Common myeloid progenitor, CD34-positive (primary cell): ENCODE measurements around the gene SLC2A13.
"Not testable (repeated sequence)": the region's sequence is repeated elsewhere in the genome, so short reads cannot be mapped to it uniquely, and the experiment has no call there.

ENCODE experiments used
- CTCF ChIA-PET: fragments of 350-600 bp; sonication (Branson Sonifier 250); formaldehyde crosslinking; loops from one replicate; lab custom pipeline; 2021; ENCODE audit warnings: antibody characterized with exemption; lab: Charles Lee
- POLR2A ChIA-PET: fragments of 350-600 bp; sonication (Branson Sonifier 250); formaldehyde crosslinking; loops from one replicate; lab custom pipeline; 2021; ENCODE audit warnings: antibody characterized with exemption; lab: Charles Lee
- DNase-seq, 3 donors: peaks; one replicate each; pipeline versions ENCODE4 v3.0.0 to v3.0.0-alpha.2; 2013
- H3K27ac ChIP-seq, 2 experiments: 1 replicate in 1 of 2; 2 replicates in 1 of 2; pipeline ENCODE4 v1.7.0; 2013; ENCODE audit warnings: inconsistent platforms in 2 of 2, low read length in 2 of 2, mild to moderate bottlenecking in 2 of 2, low read depth in 1 of 2, moderate library complexity in 1 of 2; ENCODE audit not compliant: severe bottlenecking in 2 of 2, insufficient read depth in 1 of 2, poor library complexity in 1 of 2
- H3K27me3 ChIP-seq, 5 experiments: replicated peaks in 2 of 5; 1 replicate in 3 of 5; 2 replicates in 2 of 5; pipeline versions ENCODE4 v1.6.1 to v1.7.0; 2013; ENCODE audit warnings: low read length in 4 of 5, mild to moderate bottlenecking in 2 of 5, moderate library complexity in 2 of 5, inconsistent platforms in 1 of 5; ENCODE audit not compliant: insufficient read depth in 5 of 5, control insufficient read depth in 4 of 5
- H3K36me3 ChIP-seq, 4 experiments: 1 replicate in 2 of 4; 2 replicates in 2 of 4; pipeline versions ENCODE4 v1.6.1 to v1.7.0; 2013; ENCODE audit warnings: low read length in 3 of 4, control low read depth in 1 of 4, mild to moderate bottlenecking in 1 of 4; ENCODE audit not compliant: control insufficient read depth in 4 of 4, insufficient read depth in 4 of 4
- H3K4me1 ChIP-seq, 4 experiments: 1 replicate in 3 of 4; 2 replicates in 1 of 4; pipeline versions ENCODE4 v1.6.1 to v1.7.1; 2013; ENCODE audit warnings: low read length in 3 of 4, mild to moderate bottlenecking in 3 of 4, control low read depth in 1 of 4, inconsistent platforms in 1 of 4, moderate library complexity in 1 of 4; ENCODE audit not compliant: control insufficient read depth in 4 of 4, insufficient read depth in 4 of 4; ENCODE audit errors: control extremely low read depth in 1 of 4
- H3K4me3 ChIP-seq, 7 experiments: 1 replicate in 4 of 7; 2 replicates in 3 of 7; pipeline versions ENCODE4 v1.5.1 to v1.7.0; 2013; ENCODE audit warnings: mild to moderate bottlenecking in 7 of 7, low read length in 6 of 7, moderate library complexity in 6 of 7, inconsistent platforms in 2 of 7, low read depth in 2 of 7, control low read depth in 1 of 7; ENCODE audit not compliant: insufficient read depth in 4 of 7, control insufficient read depth in 1 of 7; ENCODE audit errors: extremely low read depth in 1 of 7
- H3K9me3 ChIP-seq, 5 experiments: 1 replicate in 4 of 5; 2 replicates in 1 of 5; pipeline versions ENCODE4 v1.6.1 to v1.7.1; 2013; ENCODE audit warnings: low read length in 4 of 5, mild to moderate bottlenecking in 2 of 5, inconsistent platforms in 1 of 5, low read depth in 1 of 5, moderate library complexity in 1 of 5; ENCODE audit not compliant: control insufficient read depth in 4 of 5, insufficient read depth in 2 of 5; ENCODE audit errors: control extremely low read depth in 1 of 5
- WGBS: methylation state at CpG from one replicate; pipeline ENCODE4 v1.1.5; 2013; ENCODE audit not compliant: insufficient coverage; 5-methylcytosine and 5-hydroxymethylcytosine counted together

SLC2A13 gene

DNA sequence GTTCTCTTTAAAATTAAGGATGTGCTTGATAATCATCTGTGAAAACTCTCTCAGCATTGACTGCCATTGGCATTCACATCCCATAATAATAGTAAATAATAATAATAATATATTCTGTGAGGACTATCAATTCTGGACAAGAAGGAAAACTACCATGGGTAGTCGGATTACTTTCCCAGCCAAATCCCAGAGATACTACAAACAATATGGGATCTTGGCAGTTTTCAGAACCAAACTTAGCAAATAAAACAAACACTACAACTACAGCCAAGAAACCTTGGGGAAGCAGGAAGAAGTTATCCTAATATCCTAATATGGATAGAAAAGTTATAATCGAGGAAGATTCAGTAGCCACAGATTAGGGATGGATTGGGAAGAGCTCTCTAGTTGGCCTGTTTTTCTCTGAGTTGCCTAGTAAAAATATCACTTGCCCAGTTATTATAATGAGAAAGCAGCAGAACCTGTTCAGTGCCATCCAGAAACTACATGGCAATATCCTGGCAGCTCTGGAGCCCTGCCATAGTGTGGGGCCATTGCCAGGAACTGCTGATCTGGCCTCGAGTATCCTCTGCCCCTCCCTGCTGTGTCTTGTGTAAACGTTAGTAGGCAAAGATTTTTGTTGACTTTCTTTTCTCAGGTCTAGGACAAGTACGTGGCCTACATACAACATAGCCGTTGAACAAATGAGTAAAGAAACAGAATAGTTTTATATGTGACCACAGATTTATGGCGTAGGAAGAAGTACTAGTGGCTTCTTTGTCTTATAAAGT is 193.5 kb downstream of the SLC2A13 start:
- Histone ChIP-seq H3K9me3 (no peaks in the 10 kb centered on the region), H3K27ac (no peak overlapping the region), H3K27me3 (no peaks in the 10 kb centered on the region), H3K4me1 (no peaks in the 10 kb centered on the region), H3K36me3 (no peaks in the 10 kb centered on the region), H3K4me3 (no peak overlapping the region)
- ChIA-PET POLR2A (no interaction called here), CTCF (no interaction called here)
- DNase-seq = no peak
- 100% methylated on average over 3 of the region's 7 CpGs for WGBS

DNA sequence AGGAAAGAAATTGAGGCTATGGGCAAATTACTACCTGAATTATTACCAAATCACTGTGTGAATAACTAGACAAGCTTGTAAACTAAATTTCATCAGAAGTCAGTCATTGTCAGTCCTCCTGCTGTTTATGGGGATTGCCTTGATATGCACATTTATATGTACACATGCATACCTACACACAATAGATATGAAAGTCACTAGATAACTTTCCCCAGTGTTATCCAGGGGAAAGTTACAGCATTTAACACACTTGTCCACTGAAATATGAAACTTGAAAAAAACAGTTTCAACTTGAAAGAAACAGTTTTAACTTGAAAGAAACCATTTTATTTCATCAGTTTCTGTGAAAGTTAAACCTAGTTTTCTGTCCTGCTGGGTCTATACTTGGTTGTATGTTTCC is 199.6 kb downstream of the SLC2A13 start:
- Histone ChIP-seq H3K36me3 (no peaks in the 10 kb centered on the region), H3K9me3 (no peaks in the 10 kb centered on the region), H3K27ac (no peak overlapping the region), H3K27me3 (no peaks in the 10 kb centered on the region), H3K4me1 (no peaks in the 10 kb centered on the region), H3K4me3 (no peak overlapping the region)
- DNase-seq = no peak
- ChIA-PET POLR2A (no interaction called here), CTCF (no interaction called here)

DNA sequence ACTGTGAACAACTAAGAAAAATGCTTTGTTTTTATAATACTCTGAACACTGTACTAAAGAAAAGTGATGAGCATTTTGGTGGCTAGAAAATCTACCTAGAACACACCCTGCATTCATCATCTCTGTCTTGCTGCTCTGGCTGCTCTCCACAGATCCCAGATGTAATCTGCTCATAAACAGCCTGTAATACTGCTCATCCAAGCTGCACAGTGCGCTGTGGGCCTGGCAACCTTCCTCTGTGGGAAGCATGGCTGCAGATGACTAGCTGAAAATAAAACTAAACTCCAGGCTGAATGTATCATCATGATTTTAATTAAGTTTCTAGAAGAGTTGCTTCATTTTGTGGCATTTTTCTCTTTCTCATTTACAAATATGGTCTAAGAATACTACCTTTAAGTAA is 200.7 kb downstream of the SLC2A13 start:
- no peak for DNase-seq
- ChIA-PET POLR2A (no interaction called here), CTCF (no interaction called here)
- Histone ChIP-seq H3K27ac (no peak overlapping the region), H3K27me3 (no peaks in the 10 kb centered on the region), H3K9me3 (no peaks in the 10 kb centered on the region), H3K4me3 (no peak overlapping the region), H3K36me3 (no peaks in the 10 kb centered on the region), H3K4me1 (no peaks in the 10 kb centered on the region)
- WGBS = 100% methylated on average over 1 of the region's 1 CpG

DNA sequence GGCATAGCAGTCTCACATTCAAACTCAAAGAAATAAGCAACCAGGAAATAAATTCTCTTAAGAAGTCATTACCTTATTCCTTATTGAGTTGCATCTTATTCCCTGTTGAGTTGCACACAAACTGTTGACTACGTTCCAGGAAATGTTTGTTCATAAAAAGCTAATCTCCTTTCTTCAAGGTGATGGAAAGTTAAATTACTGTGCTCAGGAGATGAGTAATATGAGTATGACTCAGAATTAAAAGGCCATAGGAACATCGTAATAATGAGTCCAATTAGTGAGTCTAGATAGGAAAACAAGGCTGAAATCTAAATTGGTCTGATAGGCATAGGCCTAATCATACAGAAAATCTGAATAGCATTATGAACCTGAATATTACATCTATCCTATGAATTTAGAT is 203.1 kb downstream of the SLC2A13 start:
- POLR2A ChIA-PET = no interaction called here
- Histone ChIP-seq H3K4me1 (no peaks in the 10 kb centered on the region), H3K4me3 (no peak overlapping the region), H3K27me3 (no peaks in the 10 kb centered on the region), H3K36me3 (no peaks in the 10 kb centered on the region), H3K9me3 (no peaks in the 10 kb centered on the region), H3K27ac (no peak overlapping the region)
- no peak for DNase-seq
- 100% methylated on average over 1 of the region's 2 CpGs for WGBS
- CTCF ChIA-PET = no interaction called here

DNA sequence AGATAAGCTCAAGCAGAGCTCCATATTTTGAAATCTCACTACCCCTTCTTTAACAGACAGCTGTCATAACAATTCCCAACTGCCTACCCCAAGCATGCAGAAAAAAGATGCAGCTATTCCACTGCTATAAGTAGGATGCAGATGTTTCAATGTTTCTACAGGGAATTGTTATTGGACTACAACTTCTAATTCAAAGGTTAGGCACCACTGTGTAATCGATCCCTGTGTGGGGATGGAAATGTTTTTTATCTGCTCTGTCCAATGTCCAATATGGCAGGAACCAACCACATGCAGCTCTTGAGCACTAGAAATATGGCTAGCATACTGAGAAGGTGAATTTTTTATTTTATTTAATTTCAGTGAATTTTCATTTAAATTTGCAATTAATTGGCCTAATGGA is 208.6 kb downstream of the SLC2A13 start:
- POLR2A ChIA-PET = no interaction called here
- no peaks in the 10 kb centered on the region for H3K27me3 ChIP-seq
- CTCF ChIA-PET = no interaction called here
- DNase-seq = no peak
- WGBS = 100% methylated on average over 1 of the region's 1 CpG
- H3K4me3 ChIP-seq = no peak overlapping the region
- H3K9me3 ChIP-seq = peaks cover 0 to 3% (median 0%) of the 10 kb centered on the region in 5 experiments
- H3K27ac ChIP-seq = no peak overlapping the region
- H3K4me1 ChIP-seq = no peaks in the 10 kb centered on the region
- H3K36me3 ChIP-seq = no peaks in the 10 kb centered on the region

DNA sequence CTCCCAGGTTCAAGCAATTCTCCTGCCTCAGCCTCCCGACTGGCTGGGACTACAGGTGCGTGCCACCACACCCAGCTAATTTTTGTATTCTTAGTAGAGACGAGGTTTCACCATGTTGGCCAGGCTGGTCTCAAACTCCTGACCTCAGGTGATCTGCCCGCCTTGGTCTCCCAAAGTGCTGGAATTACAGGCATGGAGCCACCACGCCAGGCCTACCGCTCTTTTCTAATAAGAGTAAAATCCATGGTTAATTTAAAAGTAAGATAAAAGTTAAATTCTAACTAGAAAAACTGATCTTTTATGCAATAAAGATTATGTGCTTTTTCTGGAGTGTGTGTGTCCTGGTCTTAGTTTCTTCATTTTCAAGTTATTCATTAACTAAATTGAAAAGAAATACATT is 212.5 kb downstream of the SLC2A13 start:
- H3K9me3 ChIP-seq, H3K4me3 ChIP-seq, H3K4me1 ChIP-seq, H3K36me3 ChIP-seq, H3K27ac ChIP-seq, DNase-seq, CTCF ChIA-PET, H3K27me3 ChIP-seq: not testable (repeated sequence)
- 100% methylated on average over 2 of the region's 6 CpGs for WGBS
- POLR2A ChIA-PET = interaction anchor here (0.7 kb wide), 1 partner anchor 154 kb away, joined by 3 read pairs; no protein-coding TSS in a partner anchor

DNA sequence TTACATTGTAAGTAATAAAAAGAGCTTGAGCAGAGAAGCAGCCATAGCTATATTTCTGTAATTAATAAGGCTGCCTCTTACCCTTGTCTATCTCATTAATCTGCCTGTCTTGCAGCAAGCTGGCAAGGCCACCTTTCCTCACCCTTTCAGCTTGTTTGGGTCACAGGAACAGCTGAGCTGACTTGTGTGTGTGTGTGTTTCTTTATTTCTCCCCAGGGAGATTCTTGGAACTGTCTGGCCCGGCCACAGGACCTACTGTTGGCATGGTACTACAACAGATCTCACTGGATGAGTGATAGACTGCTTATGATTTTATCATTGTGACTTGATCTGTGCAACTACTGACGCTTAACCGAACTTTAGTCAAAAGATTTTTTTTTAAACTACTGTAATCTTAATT is 213.7 kb downstream of the SLC2A13 start:
- ChIA-PET CTCF (no interaction called here), POLR2A (no interaction called here)
- 100% methylated on average over 1 of the region's 3 CpGs for WGBS
- H3K27ac ChIP-seq = no peak overlapping the region
- no peak overlapping the region for H3K4me3 ChIP-seq
- DNase-seq = no peak
- no peaks in the 10 kb centered on the region for H3K36me3 ChIP-seq
- no peaks in the 10 kb centered on the region for H3K4me1 ChIP-seq
- no peaks in the 10 kb centered on the region for H3K27me3 ChIP-seq
- H3K9me3 ChIP-seq = peaks cover 0 to 3% (median 0%) of the 10 kb centered on the region in 5 experiments
